Neural cell (in vitro differentiated cells): ENCODE results near the gene MAGIX.

Source experiments
- CTCF ChIP-seq: fragments of 450-650 bp; IDR thresholded peaks from 2 replicates; pipeline ENCODE4 v1.5.1; 2014; ENCODE audit warnings: antibody characterized with exemption, mild to moderate bottlenecking, moderate library complexity; ENCODE audit not compliant: poor library complexity, severe bottlenecking
- EP300 ChIP-seq: fragments of 450-650 bp; conservative IDR thresholded peaks from 2 replicates; pipeline ENCODE4 v1.6.1; 2014; ENCODE audit warnings: antibody characterized with exemption, mild to moderate bottlenecking, moderate library complexity; ENCODE audit not compliant: poor library complexity, severe bottlenecking
- EZH2 ChIP-seq: fragments of 200-600, 300-800 bp; shearing (Covaris generic), sonication (generic); IDR thresholded peaks from 2 replicates; pipeline ENCODE4 v1.6.1; 2014; ENCODE audit warnings: antibody characterized with exemption, low read length, borderline replicate concordance, mild to moderate bottlenecking; ENCODE audit not compliant: insufficient read depth, poor library complexity, severe bottlenecking
- MXI1 ChIP-seq: fragments of 450-650 bp; conservative IDR thresholded peaks from 2 replicates; pipeline ENCODE4 v1.6.1; 2014; ENCODE audit warnings: antibody characterized with exemption, mild to moderate bottlenecking; ENCODE audit not compliant: poor library complexity, severe bottlenecking
- POLR2AphosphoS5 ChIP-seq: IDR thresholded peaks from 2 replicates; pipeline ENCODE4 v1.6.1; 2012
- TF ChIP-seq, protein P1 (sequence below): IDR thresholded peaks from 2 replicates; pipeline ENCODE4 v1.6.1; 2012; ENCODE audit warnings: borderline replicate concordance

- TF ChIP-seq POLR2AphosphoS5 (no peak), CTCF (no peak), MXI1 (no peak), EZH2 (no peak), EP300 (no peak)
- TF ChIP-seq, protein P1, sequence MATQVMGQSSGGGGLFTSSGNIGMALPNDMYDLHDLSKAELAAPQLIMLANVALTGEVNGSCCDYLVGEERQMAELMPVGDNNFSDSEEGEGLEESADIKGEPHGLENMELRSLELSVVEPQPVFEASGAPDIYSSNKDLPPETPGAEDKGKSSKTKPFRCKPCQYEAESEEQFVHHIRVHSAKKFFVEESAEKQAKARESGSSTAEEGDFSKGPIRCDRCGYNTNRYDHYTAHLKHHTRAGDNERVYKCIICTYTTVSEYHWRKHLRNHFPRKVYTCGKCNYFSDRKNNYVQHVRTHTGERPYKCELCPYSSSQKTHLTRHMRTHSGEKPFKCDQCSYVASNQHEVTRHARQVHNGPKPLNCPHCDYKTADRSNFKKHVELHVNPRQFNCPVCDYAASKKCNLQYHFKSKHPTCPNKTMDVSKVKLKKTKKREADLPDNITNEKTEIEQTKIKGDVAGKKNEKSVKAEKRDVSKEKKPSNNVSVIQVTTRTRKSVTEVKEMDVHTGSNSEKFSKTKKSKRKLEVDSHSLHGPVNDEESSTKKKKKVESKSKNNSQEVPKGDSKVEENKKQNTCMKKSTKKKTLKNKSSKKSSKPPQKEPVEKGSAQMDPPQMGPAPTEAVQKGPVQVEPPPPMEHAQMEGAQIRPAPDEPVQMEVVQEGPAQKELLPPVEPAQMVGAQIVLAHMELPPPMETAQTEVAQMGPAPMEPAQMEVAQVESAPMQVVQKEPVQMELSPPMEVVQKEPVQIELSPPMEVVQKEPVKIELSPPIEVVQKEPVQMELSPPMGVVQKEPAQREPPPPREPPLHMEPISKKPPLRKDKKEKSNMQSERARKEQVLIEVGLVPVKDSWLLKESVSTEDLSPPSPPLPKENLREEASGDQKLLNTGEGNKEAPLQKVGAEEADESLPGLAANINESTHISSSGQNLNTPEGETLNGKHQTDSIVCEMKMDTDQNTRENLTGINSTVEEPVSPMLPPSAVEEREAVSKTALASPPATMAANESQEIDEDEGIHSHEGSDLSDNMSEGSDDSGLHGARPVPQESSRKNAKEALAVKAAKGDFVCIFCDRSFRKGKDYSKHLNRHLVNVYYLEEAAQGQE = no peak
Observed at GRCh38 chrX:49203536-49203935, 41.0 kb downstream of the MAGIX start.
